GM12892 (cell line): ENCODE results near the gene RALGPS1.

Experiments used
- DNase-seq: peaks from one replicate; pipeline ENCODE4 v3.0.0; 2011; ENCODE audit not compliant: insufficient read length
- FAIRE-seq: peaks from 2 replicates; lab custom pipeline; 2011; peaks lifted over from hg19 to GRCh38; lab: Jason Lieb, UNC
- POLR2A ChIP-seq: IDR thresholded peaks from 2 replicates; pipeline ENCODE4 v1.6.1; 2011; ENCODE audit warnings: low read depth, low read length, control low read depth
- POLR2AphosphoS5 ChIP-seq: IDR thresholded peaks from 2 replicates; pipeline ENCODE4 v1.6.1; 2011; ENCODE audit warnings: low read depth, low read length, control low read depth
- TAF1 ChIP-seq: IDR thresholded peaks from 2 replicates; pipeline ENCODE4 v1.6.1; 2011; ENCODE audit warnings: low read depth, mild to moderate bottlenecking, control low read depth, low read length, borderline replicate concordance

The RALGPS1 gene

DNA sequence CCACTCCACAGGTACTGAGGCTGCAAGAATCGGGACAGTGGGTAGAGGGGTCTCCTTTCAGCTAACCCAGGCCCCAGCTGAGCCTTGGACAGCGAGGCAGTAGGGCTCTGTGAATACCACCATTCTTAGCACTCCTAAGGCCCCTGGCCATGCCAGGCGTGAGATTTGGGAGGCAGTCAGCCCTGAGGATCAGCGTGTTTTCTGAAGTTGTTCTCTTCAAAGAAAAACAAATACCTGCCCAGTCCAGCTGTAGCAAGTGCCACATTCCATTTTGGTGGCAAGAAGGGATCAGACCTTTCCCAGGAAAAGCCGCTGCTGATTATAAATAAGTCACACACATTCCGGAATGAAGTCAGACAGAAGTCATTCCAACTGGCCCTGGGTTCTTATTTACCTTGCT lies 47.8 kb downstream of the RALGPS1 start:
- FAIRE-seq (no peak), DNase-seq (no peak)
- no peak for TF ChIP-seq POLR2A
- TF ChIP-seq POLR2AphosphoS5: no peak
- TF ChIP-seq TAF1: no peak

DNA sequence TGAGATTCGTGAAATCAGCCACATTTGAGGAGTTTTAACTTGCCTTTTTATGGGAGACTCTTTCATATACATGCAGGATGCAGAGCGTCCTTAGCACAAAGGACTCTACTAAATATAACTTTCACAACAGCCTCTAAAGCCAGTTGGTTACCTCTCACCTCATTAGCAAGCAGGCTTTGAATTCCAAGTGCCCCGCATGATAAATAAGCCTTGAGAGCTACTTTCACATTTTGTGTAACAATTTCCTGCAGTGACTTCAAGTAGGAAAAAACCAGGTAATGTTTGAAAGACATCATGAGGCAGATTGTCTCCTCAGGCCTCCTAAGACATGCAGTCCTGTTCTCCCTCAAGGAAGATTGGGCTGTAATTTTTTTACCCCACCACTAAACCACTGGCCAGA lies 50.5 kb downstream of the RALGPS1 start:
- FAIRE-seq: no peak
- DNase-seq: no peak
- TF ChIP-seq POLR2AphosphoS5 (no peak), TAF1 (no peak), POLR2A (no peak)

DNA sequence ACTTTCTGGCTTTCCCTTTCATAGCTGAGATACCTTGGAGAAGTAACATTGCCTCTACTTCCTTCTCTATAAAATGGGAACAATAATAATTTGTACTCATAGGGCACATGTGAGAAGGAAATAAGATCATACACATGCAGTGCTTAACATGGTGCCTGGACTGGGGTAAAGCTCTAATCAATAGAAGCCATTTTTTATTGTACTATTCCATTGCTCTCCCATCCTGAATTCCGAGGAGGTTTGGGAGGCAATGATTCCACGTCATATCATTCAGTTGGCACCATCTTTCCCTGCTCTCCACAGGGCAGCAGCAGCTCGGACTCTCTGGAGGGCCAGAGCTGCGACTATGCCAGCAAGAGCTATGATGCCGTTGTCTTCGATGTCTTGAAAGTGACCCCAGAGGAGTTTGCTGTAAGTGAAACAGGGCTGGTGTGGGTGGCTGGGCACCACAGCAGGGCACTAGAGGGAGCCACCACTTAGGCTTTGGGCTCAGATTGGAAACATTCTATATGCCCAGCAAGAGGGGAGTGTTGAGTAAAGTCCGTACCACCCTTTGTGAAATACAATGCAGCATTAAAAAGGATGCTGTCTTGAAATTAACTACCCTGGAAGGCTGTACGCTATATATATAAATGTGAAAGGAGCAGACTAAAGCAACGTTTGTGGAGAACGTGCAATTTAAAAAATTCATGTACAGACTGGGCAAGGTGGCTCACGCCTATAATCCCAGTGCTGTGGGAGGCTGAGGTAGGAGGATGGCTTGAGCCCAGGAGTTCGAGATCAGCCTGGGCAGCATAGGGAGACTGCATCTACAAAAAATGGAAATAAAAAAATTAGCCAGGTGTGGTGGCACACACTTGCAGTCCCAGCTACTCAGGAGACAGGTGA lies 51.2 kb downstream of the RALGPS1 start:
- no peak for TF ChIP-seq TAF1
- TF ChIP-seq POLR2A: no peak
- TF ChIP-seq POLR2AphosphoS5: no peak
- peak; percentile 27 for FAIRE-seq
- DNase-seq: peak; percentile 17

DNA sequence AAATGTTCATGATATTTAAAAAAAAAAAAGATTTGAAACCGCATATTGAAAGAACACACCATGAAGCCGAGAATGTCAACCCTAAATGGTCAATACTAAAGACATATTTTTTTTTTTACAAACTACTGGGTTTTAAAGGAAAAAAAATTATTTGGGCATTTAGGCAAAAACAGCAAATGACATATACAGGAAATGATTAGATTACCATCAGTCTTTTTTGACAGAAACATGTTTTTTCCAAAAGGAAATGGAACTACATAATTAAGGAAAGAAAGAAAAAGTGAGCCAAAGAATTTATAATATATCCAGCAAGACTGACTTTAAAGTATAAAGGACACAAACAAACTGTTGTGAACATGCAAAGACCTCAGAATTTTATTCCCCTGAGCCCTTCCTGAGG lies 56.7 kb downstream of the RALGPS1 start:
- no peak for TF ChIP-seq POLR2AphosphoS5
- no peak for TF ChIP-seq POLR2A
- no peak for TF ChIP-seq TAF1
- FAIRE-seq (no peak), DNase-seq (no peak)

DNA sequence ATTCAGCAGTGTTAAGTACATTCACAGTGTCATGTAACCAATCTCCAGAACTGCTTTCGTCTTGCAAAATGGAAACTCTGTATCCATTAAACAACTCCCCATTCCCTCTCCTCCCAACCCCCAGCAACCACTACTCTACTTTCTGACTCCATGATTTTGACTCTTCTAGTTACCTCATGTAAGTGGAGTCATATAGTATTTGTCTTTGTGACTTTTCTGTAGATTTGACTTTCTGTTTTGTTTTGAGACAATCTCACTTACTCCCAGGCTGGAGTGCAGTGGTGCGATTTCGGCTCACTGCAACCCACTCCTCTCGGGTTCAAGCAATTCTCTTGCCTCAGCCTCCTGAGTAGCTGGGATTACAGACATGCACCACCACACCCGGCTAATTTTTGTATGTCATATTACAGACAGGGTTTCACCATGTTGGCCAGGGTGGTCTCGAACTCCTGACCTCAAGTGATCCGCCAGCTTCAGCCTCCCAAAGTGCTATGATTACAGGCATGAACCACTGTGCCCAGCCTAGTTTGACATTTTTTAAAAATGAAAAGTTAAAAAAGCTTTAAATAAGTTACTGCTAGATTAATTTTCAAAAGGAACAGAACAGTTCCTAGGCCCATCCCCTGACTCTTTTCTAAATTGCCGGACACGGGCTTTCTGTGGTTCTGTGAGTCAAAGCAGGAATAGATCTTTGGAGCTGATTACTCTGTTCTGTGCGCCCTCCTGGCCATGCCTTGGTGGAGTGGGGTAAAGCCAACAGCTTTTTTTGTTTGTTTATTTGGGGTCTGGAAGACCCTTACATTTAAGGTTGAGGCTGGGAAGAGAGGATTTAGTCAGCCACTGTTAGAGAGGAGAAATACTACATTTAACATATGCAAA lies 59.3 kb downstream of the RALGPS1 start:
- FAIRE-seq (no peak), DNase-seq (no peak)
- no peak for TF ChIP-seq TAF1
- TF ChIP-seq POLR2A: no peak
- TF ChIP-seq POLR2AphosphoS5: no peak

DNA sequence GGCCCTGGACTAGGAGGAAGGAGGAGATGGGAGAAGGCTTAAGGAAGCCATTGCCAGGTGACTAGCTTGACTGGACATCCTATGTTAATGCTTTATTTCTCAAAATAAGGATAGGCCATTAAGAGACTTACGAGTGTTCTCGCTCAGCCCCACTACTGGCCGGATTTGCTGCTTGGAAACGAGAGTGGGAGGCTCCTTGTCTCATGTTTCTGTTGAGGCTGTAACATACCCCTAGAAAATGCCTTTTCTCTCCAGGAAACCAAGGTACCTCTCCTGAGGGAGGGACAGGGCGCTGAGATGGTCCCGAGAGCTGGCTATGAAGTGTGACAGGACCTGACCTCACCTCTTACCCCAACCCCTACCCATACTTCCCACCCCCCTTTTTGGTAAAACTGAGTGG lies 60.0 kb downstream of the RALGPS1 start:
- no peak for FAIRE-seq
- TF ChIP-seq POLR2A (no peak), TAF1 (no peak), POLR2AphosphoS5 (no peak)

DNA sequence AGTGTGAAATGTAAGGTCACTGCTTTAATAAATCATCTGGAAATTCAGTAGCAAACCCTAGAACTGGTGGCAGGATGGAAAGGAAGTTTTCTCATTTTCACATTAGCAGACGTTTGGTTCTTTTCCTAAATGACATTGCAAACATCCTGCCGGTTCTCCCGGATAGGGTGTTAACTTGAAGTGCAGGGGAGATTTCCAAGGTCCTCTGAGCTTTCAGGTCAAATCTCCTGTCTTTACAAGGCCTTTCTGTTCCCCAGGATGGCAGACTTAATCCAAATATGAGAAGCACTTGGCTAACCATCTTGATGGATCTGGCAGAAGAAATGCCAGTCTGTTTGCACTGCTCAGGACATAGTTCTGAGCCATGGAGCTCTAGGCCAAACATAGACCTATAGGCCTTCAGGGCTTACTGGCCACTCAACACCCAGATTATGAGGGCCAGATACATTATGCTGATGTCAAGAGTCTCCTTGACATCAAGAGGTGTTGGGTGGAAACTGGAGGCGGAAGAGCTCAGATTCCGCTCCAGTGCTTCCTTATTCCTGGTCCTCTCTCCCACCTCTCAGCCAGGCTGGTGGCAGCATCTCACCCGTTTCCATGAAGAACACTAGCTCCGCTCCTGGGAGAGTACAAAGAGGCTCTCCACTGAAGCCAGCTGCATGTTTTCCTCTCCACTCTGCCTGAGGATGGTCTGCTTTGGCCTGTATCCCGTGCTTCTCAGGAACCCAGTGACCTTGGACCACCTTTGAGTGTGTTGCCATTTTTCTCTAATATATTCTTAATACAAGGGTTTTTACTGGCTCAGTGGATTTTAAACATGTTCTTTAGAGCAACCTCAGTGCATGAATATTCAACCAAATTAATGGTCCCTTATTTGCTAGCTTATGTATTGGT lies 61.0 kb downstream of the RALGPS1 start:
- no peak for FAIRE-seq
- DNase-seq: no peak
- no peak for TF ChIP-seq POLR2A
- no peak for TF ChIP-seq TAF1
- TF ChIP-seq POLR2AphosphoS5: no peak

More for the DNA sequence above, 60.0 kb downstream of the RALGPS1 start:
- DNase-seq: no peak

DNA sequence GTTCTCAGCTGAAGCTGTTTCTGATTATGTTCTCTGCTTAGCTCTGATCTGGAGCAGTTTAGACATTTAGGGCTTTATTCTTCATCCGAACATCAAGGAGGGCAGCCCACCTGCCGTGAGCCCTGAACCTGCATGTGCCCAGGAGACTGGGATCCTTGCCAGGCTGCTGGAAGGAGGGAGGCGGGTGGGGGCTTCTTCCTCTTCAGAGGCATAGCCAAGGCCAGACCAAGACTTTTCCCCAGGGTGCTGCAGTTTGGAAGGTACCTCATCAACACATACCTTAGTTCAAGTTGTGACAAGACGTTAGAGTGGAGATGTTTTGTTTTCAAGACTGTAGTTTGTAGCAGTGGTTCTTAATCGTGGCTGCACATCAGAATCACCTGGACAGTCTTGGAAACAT lies 64.9 kb downstream of the RALGPS1 start:
- FAIRE-seq: no peak
- no peak for DNase-seq
- TF ChIP-seq POLR2AphosphoS5 (no peak), TAF1 (no peak), POLR2A (no peak)

DNA sequence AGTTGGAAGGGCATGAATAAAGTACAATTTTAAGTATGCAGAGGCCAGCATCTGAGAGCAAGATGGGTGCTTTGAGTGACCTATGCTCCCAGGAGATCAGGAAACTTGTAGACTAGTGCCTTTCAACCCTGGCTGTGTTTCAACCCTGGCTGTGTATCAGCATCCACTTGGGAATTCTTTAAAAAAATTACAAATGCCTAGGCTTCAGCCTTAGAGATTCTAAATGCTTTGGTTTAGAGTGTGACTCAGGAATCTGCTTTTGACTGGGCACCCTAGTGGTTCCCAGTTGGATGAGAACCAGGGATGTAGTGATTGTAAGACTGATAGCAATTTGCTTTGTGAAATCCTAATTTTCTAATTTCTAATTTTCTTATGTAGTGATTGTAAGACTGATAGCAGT lies 65.6 kb downstream of the RALGPS1 start:
- DNase-seq (no peak), FAIRE-seq (no peak)
- no peak for TF ChIP-seq TAF1
- TF ChIP-seq POLR2AphosphoS5: no peak
- TF ChIP-seq POLR2A: no peak

DNA sequence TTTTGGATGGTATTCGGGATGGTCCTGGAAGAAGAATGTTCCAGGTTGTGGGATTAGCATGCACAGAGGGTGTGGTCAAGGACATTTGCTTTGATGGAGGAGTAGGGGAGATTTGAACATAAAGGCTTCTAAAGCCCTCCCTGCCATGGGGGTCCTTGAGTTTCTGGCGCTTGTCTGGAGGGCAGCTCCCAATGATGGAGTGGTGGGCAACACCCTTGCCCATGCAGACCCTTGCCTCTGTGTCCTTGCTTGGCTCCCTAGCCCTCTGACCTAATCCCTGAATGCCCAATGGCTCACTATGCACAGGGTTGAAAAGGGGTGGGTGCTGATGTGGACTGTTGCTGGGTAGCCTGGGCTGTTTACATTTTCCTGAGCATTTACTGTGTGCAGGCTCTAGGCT lies 66.6 kb downstream of the RALGPS1 start:
- DNase-seq (no peak), FAIRE-seq (no peak)
- TF ChIP-seq POLR2AphosphoS5 (no peak), TAF1 (no peak), POLR2A (no peak)
